ENCODE results near the gene ZBTB20.

DNA sequence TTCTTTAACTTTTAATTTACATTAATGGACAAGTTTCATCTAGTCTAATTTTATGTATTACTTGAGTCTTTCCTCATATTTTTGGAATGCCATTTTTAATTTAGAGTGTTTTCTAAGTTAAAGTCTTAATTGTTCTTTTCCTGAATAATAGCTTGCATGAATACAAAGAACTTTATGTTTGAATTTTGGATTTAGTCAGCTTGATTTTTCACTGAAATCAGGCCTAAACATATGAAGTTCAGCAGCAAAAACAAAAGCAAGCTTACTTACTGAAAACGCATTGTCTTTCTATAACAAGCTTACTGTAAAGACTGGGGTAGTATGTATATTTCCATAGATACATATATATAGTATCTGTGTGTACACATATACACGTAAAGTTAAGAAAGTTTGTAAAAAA is 126.0 kb downstream of the ZBTB20 start:
- no peak for TF ChIP-seq POLR2AphosphoS5 (IDR thresholded peaks at IDR 0.05; ENCODE audit: low read depth, low read length)
- no peak for TF ChIP-seq TAF1 (IDR thresholded peaks at IDR 0.05; ENCODE audit: borderline replicate concordance, insufficient read depth, low read length)
